ENCODE data around the gene RHO.

- TF ChIP-seq, protein P1, sequence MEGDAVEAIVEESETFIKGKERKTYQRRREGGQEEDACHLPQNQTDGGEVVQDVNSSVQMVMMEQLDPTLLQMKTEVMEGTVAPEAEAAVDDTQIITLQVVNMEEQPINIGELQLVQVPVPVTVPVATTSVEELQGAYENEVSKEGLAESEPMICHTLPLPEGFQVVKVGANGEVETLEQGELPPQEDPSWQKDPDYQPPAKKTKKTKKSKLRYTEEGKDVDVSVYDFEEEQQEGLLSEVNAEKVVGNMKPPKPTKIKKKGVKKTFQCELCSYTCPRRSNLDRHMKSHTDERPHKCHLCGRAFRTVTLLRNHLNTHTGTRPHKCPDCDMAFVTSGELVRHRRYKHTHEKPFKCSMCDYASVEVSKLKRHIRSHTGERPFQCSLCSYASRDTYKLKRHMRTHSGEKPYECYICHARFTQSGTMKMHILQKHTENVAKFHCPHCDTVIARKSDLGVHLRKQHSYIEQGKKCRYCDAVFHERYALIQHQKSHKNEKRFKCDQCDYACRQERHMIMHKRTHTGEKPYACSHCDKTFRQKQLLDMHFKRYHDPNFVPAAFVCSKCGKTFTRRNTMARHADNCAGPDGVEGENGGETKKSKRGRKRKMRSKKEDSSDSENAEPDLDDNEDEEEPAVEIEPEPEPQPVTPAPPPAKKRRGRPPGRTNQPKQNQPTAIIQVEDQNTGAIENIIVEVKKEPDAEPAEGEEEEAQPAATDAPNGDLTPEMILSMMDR (IDR thresholded peaks at IDR 0.05; ENCODE audit: poor library complexity): no peak
- no peak for TF ChIP-seq EZH2 (IDR thresholded peaks at IDR 0.05; ENCODE audit: borderline replicate concordance)
Observed at GRCh38 chr3:129534428-129535027, 6.1 kb downstream of the RHO start.
